Retinal pigment epithelial cell (primary cell): ENCODE results near the gene NTSR1.

Experiments used
- DNase-seq: peaks from one replicate; pipeline ENCODE4 v3.0.0-alpha.2; 2010; ENCODE audit warnings: low read depth
- H3K4me3 ChIP-seq: 2 replicates; pipeline ENCODE4 v1.5.1; 2011; ENCODE audit warnings: mild to moderate bottlenecking, low read length, control low read depth, moderate library complexity
- TF ChIP-seq, protein P1 (sequence below): conservative IDR thresholded peaks from 2 replicates; pipeline ENCODE4 v1.5.1; 2011; ENCODE audit warnings: low read depth, low read length, control low read depth, inconsistent platforms

Gene NTSR1

DNA sequence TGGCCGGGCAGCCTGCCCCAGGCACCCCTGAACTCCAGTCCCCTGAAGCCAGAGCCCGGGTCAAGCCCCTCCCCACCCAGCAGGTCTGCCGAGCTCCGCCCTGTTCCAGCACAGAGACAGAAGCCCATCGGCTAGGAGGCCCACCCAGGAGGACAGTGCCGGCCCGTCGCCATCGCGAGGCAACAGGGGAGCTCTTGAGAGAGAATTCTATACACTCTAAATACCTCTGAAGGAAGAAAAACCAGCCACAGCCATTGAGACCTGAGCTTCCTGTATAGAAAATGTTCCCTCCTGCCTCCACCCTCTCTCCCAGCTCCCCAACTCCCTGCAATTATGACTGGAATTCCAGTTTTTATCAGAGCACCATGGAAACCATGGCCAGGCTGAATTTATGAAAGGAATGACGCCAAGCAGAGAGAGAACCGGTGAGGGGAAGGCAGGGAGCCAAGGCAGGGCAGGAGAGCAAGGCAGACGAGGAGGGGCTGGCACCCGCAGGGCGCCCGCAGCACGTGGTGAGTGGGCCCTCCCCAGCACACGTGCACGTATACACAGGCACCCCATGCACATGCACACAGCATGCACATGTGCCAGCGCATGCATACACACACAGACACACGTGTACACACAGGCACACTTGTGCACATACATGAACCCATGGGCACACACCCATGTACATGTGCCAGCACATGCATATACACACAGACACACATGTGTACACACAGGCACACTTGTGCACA lies 60.1 kb downstream of the NTSR1 start:
- TF ChIP-seq, protein P1, sequence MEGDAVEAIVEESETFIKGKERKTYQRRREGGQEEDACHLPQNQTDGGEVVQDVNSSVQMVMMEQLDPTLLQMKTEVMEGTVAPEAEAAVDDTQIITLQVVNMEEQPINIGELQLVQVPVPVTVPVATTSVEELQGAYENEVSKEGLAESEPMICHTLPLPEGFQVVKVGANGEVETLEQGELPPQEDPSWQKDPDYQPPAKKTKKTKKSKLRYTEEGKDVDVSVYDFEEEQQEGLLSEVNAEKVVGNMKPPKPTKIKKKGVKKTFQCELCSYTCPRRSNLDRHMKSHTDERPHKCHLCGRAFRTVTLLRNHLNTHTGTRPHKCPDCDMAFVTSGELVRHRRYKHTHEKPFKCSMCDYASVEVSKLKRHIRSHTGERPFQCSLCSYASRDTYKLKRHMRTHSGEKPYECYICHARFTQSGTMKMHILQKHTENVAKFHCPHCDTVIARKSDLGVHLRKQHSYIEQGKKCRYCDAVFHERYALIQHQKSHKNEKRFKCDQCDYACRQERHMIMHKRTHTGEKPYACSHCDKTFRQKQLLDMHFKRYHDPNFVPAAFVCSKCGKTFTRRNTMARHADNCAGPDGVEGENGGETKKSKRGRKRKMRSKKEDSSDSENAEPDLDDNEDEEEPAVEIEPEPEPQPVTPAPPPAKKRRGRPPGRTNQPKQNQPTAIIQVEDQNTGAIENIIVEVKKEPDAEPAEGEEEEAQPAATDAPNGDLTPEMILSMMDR, result no peak
- peak; percentile 91 for DNase-seq
- H3K4me3 ChIP-seq, result peak overlapping the region; percentile 41

DNA sequence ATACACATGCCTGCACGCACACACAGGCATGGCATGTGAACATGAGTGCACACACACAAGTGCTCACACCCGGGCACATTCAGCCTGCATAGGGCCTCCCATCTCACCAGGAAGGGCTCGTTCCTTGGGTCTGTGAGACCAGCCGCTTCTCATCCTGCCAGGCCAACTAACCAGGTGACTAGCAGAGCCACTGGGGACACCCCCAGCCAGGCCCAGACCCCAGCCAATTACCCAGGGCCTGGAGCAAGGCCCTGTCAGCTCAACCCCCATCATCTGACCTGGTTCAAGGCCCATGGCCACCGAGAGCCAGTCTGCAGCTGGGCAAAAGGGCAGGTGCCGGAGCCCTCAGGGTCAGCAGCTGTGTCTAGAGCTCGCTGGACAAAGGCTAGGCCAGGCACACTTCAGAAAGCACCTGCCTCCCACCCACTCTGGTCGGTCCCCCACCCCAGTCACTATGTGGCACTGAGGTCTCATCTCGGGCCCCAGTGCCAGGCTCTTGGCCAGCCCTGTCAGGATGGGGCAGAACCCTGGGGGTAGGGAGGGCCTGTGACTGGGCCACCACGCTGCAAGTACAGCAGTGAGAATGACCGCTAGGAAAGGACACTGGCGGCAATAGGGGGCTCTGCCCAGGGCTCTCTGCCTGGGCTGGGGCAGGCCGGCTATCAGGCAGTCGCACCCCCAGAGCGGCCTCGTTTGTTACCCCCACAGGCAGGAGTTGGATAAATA lies 60.9 kb downstream of the NTSR1 start:
- TF ChIP-seq, protein P1, result no peak
- H3K4me3 ChIP-seq, result no peak overlapping the region
- DNase-seq, result no peak

DNA sequence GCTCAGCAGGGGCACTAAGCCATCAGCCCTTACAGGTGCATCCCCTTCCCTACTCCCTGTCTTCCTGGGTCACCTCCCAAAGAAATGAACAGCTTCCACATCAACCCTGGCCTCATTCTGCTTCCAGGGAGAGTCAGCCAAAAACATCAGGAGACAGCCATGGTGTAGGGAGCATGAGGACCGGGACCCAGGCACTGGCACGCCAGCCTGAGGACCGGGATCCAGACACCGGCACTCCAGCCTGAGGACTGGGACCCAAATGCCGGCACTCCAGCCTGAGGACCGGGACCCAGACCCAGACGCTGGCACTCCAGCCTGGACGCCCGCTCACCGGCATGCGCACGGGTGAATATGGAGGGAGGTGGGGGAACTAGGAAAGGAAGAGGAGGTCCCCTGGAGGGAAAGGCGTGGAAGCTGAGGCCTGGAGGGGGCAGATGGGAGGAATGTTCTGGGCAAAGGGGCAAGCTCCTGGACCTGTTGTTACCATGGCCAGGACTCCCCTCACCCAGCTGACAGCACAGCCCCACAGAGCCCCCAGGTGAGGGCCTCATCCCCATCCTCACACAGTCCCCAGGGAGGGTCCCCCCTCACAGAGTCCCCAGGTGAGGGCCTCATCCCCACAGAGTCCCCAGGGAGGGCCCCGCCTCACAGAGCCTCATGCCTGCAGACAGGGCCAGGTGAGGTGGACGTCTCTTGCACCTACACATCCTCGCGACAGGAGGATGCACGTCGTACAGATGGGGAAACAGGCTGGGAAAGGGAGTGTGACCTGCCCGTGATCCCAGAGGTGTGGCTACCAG lies 61.7 kb downstream of the NTSR1 start:
- no peak overlapping the region for H3K4me3 ChIP-seq
- DNase-seq, result no peak
- TF ChIP-seq, protein P1, result no peak

DNA sequence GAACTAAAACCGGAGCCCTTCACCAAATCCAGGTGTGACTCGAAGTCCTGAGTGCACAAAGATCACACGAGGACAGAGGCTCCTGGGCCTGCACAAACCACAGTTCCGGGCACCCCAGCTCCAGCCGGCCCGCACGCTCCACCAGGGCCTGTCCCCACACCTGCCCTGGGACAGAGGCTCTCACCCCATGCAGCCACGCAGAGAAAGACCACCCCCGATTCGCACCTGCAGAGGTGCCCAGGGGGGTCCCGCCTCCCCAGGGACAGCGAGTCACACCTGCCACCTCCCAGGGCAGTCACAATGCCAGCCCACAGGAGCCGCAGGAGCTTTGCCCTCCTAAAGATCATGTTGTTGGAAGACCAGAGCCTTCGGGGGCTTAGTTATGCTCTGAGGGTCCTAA lies 62.3 kb downstream of the NTSR1 start:
- TF ChIP-seq, protein P1, result no peak
- no peak overlapping the region for H3K4me3 ChIP-seq
- DNase-seq, result no peak

DNA sequence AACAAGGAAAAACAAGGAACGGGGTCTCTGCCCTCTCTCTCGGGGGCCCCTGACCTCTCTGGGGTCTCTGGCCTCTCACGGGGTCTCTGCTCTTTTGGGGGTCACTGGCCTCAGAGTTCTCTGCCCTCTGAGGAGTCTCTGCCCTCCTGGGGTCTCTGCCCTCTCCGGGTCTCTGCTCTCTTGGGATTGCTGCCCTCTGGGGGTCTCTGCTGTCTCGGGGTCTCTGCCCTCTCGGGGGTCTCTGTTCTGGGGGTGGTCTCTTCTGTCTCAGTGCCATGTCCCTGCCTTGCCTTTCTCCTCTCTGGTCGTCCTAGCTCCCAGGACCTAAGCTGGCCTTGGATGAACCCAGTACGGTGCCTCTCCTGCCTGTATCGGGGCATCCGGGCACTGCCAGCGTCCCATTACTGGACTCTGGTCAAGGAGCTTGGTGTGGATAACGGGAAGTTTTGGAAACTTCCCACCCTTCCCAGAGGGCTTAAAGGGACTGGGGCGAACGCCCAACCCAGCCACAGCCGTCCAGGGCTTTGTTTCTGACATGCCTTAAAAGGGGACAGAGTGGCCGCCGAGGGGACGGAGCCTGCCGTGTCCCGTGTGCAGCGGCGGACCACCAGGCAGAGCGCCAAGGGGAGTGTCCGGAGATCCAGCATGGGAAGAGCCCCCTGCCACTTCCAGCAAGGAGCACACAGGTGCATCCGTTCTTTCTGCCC lies 62.9 kb downstream of the NTSR1 start:
- TF ChIP-seq, protein P1, result no peak
- DNase-seq, result no peak

DNA sequence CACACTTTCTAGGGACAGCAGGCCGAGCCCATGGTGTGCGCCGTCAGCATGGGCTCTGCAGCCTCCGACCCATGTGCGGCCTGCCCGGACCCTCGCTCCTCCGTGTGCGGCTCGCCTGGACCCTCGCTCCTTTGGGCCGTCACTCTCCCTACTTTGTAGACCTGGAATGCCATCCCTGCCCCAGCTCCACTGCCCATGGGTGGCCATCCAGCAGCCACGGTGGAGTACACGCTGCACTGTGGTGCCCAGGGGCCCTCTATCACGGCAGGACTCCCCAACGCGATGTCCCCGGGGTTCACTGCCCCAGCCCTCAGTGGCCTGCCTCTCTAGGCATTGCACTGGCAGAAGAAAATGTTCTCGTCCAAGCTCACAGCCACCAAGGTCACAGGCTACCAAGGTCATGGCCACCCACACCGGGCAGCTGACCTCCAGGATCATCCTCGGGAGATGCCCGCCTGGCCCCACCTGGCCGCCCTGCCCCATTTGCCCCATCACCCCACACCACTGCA lies 63.5 kb downstream of the NTSR1 start:
- H3K4me3 ChIP-seq, result no peak overlapping the region
- TF ChIP-seq, protein P1, result no peak
- no peak for DNase-seq

More for the DNA sequence above, 62.9 kb downstream of the NTSR1 start:
- no peak overlapping the region for H3K4me3 ChIP-seq
